A673 (cell line): ENCODE data around the gene NTRK3. TPM values are rescaled to one million over a fixed set of nuclear protein-coding genes. Genes with fewer than 3 reads are reported as not detected.

Experiments
- BruUV-seq: library from RNA; stranded (reverse); fragments of 400-500 nt; replicated peaks from 2 replicates; lab custom pipeline; 2021; lab: Mats Ljungman, UMichigan
- CTCF ChIA-PET: fragments of 300-600 bp; sonication (Branson Sonifier 250); formaldehyde crosslinking; loops from one replicate; lab custom pipeline; 2022; ENCODE audit warnings: antibody characterized with exemption; lab: Charles Lee
- POLR2A ChIA-PET: fragments of 300-600 bp; sonication (Branson Sonifier 250); formaldehyde crosslinking; loops from one replicate; lab custom pipeline; 2022; ENCODE audit warnings: antibody characterized with exemption; ENCODE audit not compliant: low non-redundant PET; lab: Charles Lee
- DNase-seq: peaks from one replicate; pipeline ENCODE4 v3.0.0-alpha.2; 2015; ENCODE audit warnings: low spot score
- H3K27ac ChIP-seq: fragments of 200-600 bp; sonication (generic); 2 replicates; pipeline ENCODE4 v1.5.1; 2016; ENCODE audit warnings: mixed run types, low read depth, mild to moderate bottlenecking, mixed read lengths, antibody characterized with exemption, low read length; ENCODE audit not compliant: poor library complexity, severe bottlenecking
- H3K27me3 ChIP-seq: fragments of 200-600 bp; sonication (generic); replicated peaks from 2 replicates; pipeline ENCODE4 v1.6.1; 2017; ENCODE audit warnings: mixed run types, low read depth, mild to moderate bottlenecking, mixed read lengths, antibody characterized with exemption, low read length; ENCODE audit not compliant: insufficient read depth, poor library complexity
- H3K36me3 ChIP-seq: fragments of 200-600 bp; sonication (generic); 2 replicates; pipeline ENCODE4 v1.6.1; 2016; ENCODE audit warnings: mixed run types, mild to moderate bottlenecking, mixed read lengths, antibody characterized with exemption, low read length; ENCODE audit not compliant: insufficient read depth, poor library complexity, severe bottlenecking
- H3K4me1 ChIP-seq: fragments of 200-600 bp; sonication (generic); 2 replicates; pipeline ENCODE4 v1.6.1; 2017; ENCODE audit warnings: mixed run types, mild to moderate bottlenecking, mixed read lengths, antibody characterized with exemption, low read length; ENCODE audit not compliant: insufficient read depth, poor library complexity, severe bottlenecking
- H3K4me3 ChIP-seq: fragments of 200-600 bp; sonication (generic); 2 replicates; pipeline ENCODE4 v1.5.1; 2016; ENCODE audit warnings: low read depth, mixed run types, mild to moderate bottlenecking, mixed read lengths, low read length; ENCODE audit not compliant: poor library complexity, severe bottlenecking
- H3K9me3 ChIP-seq: fragments of 200-600 bp; sonication (generic); 2 replicates; pipeline ENCODE4 v1.6.1; 2016; ENCODE audit warnings: mixed run types, low read depth, mild to moderate bottlenecking, mixed read lengths, antibody characterized with exemption, low read length; ENCODE audit not compliant: poor library complexity, severe bottlenecking
- EZH2 ChIP-seq: fragments of 200-600 bp; sonication (generic); IDR thresholded peaks from 2 replicates; pipeline ENCODE4 v1.6.1; 2017; ENCODE audit warnings: borderline replicate concordance, low read depth, mild to moderate bottlenecking, mixed read lengths, antibody characterized with exemption, low read length; ENCODE audit not compliant: poor library complexity, severe bottlenecking
- intact Hi-C: fragments of 100-400 bp; cut with micrococcal nuclease; formaldehyde crosslinking; loops from one replicate; pipeline ENCODE4 v1.10.0; 2022; ENCODE audit not compliant: unreplicated experiment
- total RNA-seq: library from RNA; stranded (reverse); gene quantifications from 2 replicates; pipeline ENCODE4 v1.2.3, GENCODE V29; 2021
- TF ChIP-seq, protein P1 (sequence below): fragments of 300-800, 200-600 bp; sonication (generic); conservative IDR thresholded peaks from 2 replicates; pipeline ENCODE4 v1.5.1; 2017; ENCODE audit warnings: low read depth, mild to moderate bottlenecking, antibody characterized with exemption, low read length, moderate library complexity, mixed read lengths

NTRK3 gene
- total RNA-seq, 1 experiment from 2014 or later, result not detected

DNA sequence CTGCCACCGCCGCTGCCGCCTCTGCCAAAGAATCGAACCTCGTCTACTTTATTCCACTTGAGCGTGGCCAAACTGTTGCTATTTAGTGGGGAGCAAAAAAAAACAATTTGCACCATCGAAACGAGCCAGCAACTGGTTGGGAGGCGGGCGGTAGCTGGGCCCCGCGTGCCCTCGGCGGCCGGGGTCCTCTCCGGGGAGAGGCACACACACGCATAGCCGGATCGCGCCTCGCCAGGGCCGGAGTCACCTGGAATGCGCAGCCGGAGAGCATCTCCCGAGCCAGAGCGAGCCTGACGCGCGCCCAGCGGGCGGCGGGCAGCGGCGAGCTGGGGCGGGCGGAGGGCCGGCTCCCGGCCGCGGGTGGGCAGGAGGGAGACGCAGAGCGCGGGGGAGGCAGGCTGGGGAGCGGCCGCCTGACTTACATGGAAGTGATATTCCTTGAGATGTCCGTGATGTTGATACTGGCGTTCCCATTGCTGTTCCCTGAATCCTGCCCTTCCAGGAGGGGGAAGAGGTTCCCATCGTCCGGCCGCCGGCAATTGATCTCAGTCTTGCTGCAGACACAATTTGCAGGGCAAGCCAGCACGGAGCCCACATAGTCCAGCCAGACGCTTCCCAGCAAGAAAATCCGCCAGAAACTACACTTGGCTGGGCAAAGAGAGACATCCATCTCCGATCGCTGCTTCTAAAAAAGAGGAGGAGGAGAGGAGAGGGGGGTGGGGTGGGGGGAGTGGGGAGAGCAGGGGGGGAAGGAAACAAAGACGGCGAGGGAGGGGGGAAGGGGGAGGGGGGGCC lies 858 bp downstream of the NTRK3 start:
- Histone ChIP-seq H3K27me3 (peaks cover 84% of the 10 kb centered on the region), H3K9me3 (no peaks in the 10 kb centered on the region), H3K36me3 (no peaks in the 10 kb centered on the region), H3K4me1 (no peaks in the 10 kb centered on the region), H3K4me3 (no peak overlapping the region), H3K27ac (no peak overlapping the region)
- TF ChIP-seq EZH2, result peak; percentile 98
- TF ChIP-seq, protein P1, sequence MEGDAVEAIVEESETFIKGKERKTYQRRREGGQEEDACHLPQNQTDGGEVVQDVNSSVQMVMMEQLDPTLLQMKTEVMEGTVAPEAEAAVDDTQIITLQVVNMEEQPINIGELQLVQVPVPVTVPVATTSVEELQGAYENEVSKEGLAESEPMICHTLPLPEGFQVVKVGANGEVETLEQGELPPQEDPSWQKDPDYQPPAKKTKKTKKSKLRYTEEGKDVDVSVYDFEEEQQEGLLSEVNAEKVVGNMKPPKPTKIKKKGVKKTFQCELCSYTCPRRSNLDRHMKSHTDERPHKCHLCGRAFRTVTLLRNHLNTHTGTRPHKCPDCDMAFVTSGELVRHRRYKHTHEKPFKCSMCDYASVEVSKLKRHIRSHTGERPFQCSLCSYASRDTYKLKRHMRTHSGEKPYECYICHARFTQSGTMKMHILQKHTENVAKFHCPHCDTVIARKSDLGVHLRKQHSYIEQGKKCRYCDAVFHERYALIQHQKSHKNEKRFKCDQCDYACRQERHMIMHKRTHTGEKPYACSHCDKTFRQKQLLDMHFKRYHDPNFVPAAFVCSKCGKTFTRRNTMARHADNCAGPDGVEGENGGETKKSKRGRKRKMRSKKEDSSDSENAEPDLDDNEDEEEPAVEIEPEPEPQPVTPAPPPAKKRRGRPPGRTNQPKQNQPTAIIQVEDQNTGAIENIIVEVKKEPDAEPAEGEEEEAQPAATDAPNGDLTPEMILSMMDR, result no peak
- intact Hi-C loops, result no loop called here
- ChIA-PET CTCF (no interaction called here), POLR2A (interaction anchor here (0.6 kb wide), 1 partner anchor 290 kb away, joined by 4 read pairs; no protein-coding TSS in a partner anchor)
- BruUV-seq, result no TSS peak
- no peak for DNase-seq

DNA sequence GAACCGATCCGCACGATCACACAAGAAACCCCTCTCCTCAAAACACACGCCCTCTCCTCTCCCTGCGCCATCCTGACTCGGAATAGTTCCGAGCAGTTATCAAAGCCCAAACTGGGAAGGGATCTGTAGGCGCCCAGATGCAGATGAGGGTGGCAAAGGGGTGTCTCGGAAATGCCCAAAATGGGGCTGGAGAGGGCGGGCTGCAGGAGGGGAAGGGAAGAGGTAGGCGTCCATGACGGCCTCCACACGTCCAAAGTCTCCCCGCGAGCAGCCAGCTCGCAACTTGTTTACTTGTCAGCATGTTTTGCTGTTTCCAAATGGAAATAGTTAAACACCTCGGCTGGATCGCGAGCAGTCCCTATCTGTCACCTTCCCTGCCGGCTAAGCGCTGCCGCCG lies 1.5 kb downstream of the NTRK3 start:
- Histone ChIP-seq H3K36me3 (no peaks in the 10 kb centered on the region), H3K27me3 (peaks cover 78% of the 10 kb centered on the region), H3K4me1 (no peaks in the 10 kb centered on the region), H3K27ac (no peak overlapping the region), H3K4me3 (no peak overlapping the region), H3K9me3 (no peaks in the 10 kb centered on the region)
- POLR2A ChIA-PET, result no interaction called here
- CTCF ChIA-PET, result no interaction called here
- DNase-seq, result no peak
- intact Hi-C loops, result no loop called here
- TF ChIP-seq, protein P1, result no peak
- TF ChIP-seq EZH2, result no peak
- BruUV-seq, result no TSS peak

DNA sequence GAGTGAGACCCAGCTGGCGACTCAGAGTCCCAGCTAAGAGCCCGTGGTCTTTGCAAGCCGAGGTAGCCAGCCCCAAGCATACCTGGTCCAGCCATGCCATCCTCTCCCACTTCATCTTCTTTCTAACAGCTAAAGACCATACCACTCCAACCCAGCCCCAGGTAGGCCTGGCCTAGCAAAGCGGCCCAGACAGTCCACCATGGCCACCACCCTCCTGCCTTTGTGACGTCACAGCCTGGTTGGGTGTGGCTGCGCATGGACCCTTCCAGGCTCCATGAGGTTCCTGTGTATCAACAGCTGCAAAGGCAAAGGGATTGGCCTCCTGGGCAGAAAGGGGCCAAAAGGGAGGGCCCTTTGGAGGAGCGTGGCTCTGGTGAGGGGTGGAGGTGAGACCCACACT lies 4.1 kb downstream of the NTRK3 start:
- BruUV-seq, result no TSS peak
- H3K4me1 ChIP-seq, result no peaks in the 10 kb centered on the region
- no peaks in the 10 kb centered on the region for H3K36me3 ChIP-seq
- POLR2A ChIA-PET, result no interaction called here
- TF ChIP-seq EZH2, result no peak
- TF ChIP-seq, protein P1, result no peak
- no peaks in the 10 kb centered on the region for H3K9me3 ChIP-seq
- no peak overlapping the region for H3K4me3 ChIP-seq
- intact Hi-C loops, result no loop called here
- peaks cover 52% of the 10 kb centered on the region for H3K27me3 ChIP-seq
- DNase-seq, result no peak
- CTCF ChIA-PET, result no interaction called here
- no peak overlapping the region for H3K27ac ChIP-seq
